Aorta (tissue), 5 donors: ENCODE results near the gene TGFB3. TPM values are rescaled to one million over a fixed set of nuclear protein-coding genes. Genes with fewer than 3 reads are reported as not detected.

ENCODE experiments used
- ATAC-seq: fragments of 200-7000 bp; cut with Tn5 transposase; one replicate; pipeline ENCODE4 v1.9.1; 2022; ENCODE audit warnings: moderate library complexity; ENCODE audit not compliant: low FRiP score
- DNase-seq, 2 donors: peaks; one replicate each; pipeline ENCODE4 v3.0.0-alpha.2; 2020
- H3K27ac ChIP-seq, 2 donors: one replicate each; pipeline ENCODE4 v1.5.1; 2013; ENCODE audit warnings: low read length in 2 of 2, mild to moderate bottlenecking in 2 of 2, moderate library complexity in 2 of 2, control low read depth in 1 of 2, inconsistent platforms in 1 of 2, low read depth in 1 of 2
- H3K27me3 ChIP-seq, 2 donors: one replicate each; pipeline ENCODE4 v1.6.1; 2013; ENCODE audit warnings: control low read depth in 1 of 2, low read length in 1 of 2, mild to moderate bottlenecking in 1 of 2, moderate library complexity in 1 of 2; ENCODE audit not compliant: insufficient read depth in 2 of 2, control insufficient read depth in 1 of 2
- H3K36me3 ChIP-seq, 2 donors: one replicate each; pipeline ENCODE4 v1.6.1; 2013; ENCODE audit warnings: control low read depth in 1 of 2, low read length in 1 of 2, mild to moderate bottlenecking in 1 of 2; ENCODE audit not compliant: insufficient read depth in 2 of 2, control insufficient read depth in 1 of 2
- H3K4me1 ChIP-seq, 2 donors: one replicate each; pipeline ENCODE4 v1.6.1; 2013; ENCODE audit warnings: low read length in 2 of 2, control low read depth in 1 of 2, mild to moderate bottlenecking in 1 of 2, moderate library complexity in 1 of 2; ENCODE audit not compliant: insufficient read depth in 2 of 2, control insufficient read depth in 1 of 2
- H3K4me3 ChIP-seq, 2 donors: one replicate each; pipeline ENCODE4 v1.5.1; 2013; ENCODE audit warnings: low read length in 2 of 2, control low read depth in 1 of 2, mild to moderate bottlenecking in 1 of 2
- H3K9me3 ChIP-seq: one replicate; pipeline ENCODE4 v1.6.1; 2013; ENCODE audit warnings: mild to moderate bottlenecking, low read length; ENCODE audit not compliant: control insufficient read depth
- WGBS, 2 donors: extraction: QIAGEN DNeasy Blood & Tissue Kit; methylation state at CpG; one replicate each; pipeline ENCODE4 v1.1.7; 2013; 5-methylcytosine and 5-hydroxymethylcytosine counted together
- intact Hi-C, 2 donors: fragments of 100-400 bp; cut with DNase I; formaldehyde crosslinking; loops; one replicate each; pipeline versions ENCODE4 v1.14.2 to v1.15.0; 2022
- polyA plus RNA-seq, 2 donors: library from polyadenylated mRNA; stranded (reverse); fragments of 200-250 nt; gene quantifications; one replicate each; pipeline ENCODE4 v1.2.3, GENCODE V29; 2013
- total RNA-seq, 2 donors: library from RNA; stranded (reverse); fragmentation: NEBNext Ultra II Directional; extraction: Animal tissue kit (Norgen Biotek cat#: 25700); gene quantifications; one replicate each; pipeline ENCODE4 v1.2.1, GENCODE V29; 2021
- donor health status: healthy with polysubstance abuse.
- donor health status: Bipolar disorder and iron deficiency.
- donor health status: DM: no; HTN: no; CAD: no.
- donor health status: DM: no; HTN: no; CAD: no.
- donor health status: DM: yes; HTN: yes; CAD: no.

TGFB3 gene
- total and polyA plus RNA-seq, 4 donors, result 30.2 to 405 (median 94.2) TPM

- H3K36me3 ChIP-seq, result no peaks in the 10 kb centered on the region
- no peaks in the 10 kb centered on the region for H3K27me3 ChIP-seq
- intact Hi-C loops, result no loop called here
- ATAC-seq (no peak), DNase-seq (no peak)
- no peak overlapping the region for H3K27ac ChIP-seq
- 95 to 99% methylated on average over 2 of the region's 2 CpGs for WGBS, 2 donors
- H3K9me3 ChIP-seq, result no peaks in the 10 kb centered on the region
- H3K4me1 ChIP-seq, result no peaks in the 10 kb centered on the region
- H3K4me3 ChIP-seq, result no peak overlapping the region
Observed at GRCh38 chr14:75915045-75915444, 66.8 kb downstream of the TGFB3 start.

DNA sequence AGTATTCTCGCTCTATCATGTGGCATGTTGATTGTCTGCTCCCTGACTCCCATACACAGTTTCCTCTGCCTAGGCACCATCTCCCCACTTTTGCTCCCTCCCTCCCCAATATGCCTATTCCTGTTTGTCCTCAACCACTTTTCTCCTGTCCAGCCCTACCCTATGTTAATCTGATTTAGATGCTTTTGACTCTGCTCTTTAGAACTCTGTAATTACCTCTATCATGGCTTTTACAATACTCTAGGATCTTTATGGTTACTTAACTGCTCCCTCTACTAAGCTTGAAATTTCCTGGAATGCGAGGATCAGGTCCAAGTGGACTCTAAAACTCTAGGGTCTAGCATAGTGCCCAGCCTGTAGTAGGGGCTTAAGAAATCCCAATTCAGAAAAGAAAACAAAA lies 68.6 kb downstream of the TGFB3 start:
- H3K4me3 ChIP-seq, result no peak overlapping the region

DNA sequence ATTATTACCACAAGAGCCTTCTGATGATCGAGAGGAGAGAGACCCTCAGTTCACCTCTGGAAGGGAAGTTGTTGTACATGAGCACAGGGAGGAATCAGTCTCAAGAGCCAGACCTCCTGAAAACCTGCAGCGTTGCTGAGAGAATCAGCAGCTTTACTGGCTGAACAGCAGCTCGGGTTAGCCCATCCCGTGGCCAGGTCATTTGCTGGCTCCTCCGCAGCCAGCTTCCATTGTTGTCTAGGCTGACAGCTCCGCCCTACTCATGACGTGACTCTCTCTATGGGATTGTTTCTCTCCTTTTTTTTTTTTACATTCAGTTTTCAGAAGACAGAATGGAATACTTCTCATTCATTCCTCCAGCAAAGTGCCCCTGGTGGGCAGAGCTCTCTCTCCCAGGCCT lies 69.9 kb downstream of the TGFB3 start:
- H3K4me1 ChIP-seq, result no peaks in the 10 kb centered on the region
- H3K27me3 ChIP-seq, result no peaks in the 10 kb centered on the region
- no peaks in the 10 kb centered on the region for H3K36me3 ChIP-seq
- ATAC-seq (no peak), DNase-seq (no peak)
- H3K4me3 ChIP-seq, result no peak overlapping the region
- intact Hi-C loops, result no loop called here
- no peak overlapping the region for H3K27ac ChIP-seq
- WGBS, 2 donors, result 80% methylated on average over 7 of the region's 7 CpGs
- no peaks in the 10 kb centered on the region for H3K9me3 ChIP-seq

More for the DNA sequence above, 68.6 kb downstream of the TGFB3 start:
- intact Hi-C loops, result no loop called here
- H3K27ac ChIP-seq, result no peak overlapping the region
- no peaks in the 10 kb centered on the region for H3K36me3 ChIP-seq
- H3K9me3 ChIP-seq, result no peaks in the 10 kb centered on the region
- DNase-seq, result no peak
- no peaks in the 10 kb centered on the region for H3K4me1 ChIP-seq
- no peak for ATAC-seq
- H3K27me3 ChIP-seq, result no peaks in the 10 kb centered on the region
- 97% methylated on average over 2 of the region's 2 CpGs for WGBS, 2 donors

DNA sequence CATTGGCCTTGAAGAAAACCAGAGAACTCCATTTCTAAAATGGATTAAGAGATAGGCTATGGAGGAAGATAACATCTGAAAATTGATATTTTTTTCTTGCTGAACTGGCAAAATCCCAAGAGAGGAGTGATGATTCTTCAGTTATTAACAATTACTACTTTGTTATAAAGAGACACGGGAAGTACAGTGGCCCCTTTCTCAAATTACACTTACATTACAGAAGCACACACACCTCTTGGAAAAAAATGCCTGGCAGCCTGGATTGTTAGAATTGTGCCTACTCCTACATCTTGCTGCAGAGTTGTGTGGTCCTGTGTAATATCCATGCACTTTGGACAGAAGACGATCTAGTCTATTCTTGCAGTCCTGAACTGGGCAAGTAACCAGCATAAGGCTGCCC lies 71.7 kb downstream of the TGFB3 start:
- Histone ChIP-seq H3K4me1 (peaks cover 0 to 2% of the 10 kb centered on the region in 2 donors), H3K27me3 (no peaks in the 10 kb centered on the region), H3K4me3 (no peak overlapping the region), H3K36me3 (no peaks in the 10 kb centered on the region), H3K9me3 (no peaks in the 10 kb centered on the region), H3K27ac (no peak overlapping the region)
- intact Hi-C loops, result no loop called here
- ATAC-seq (no peak), DNase-seq (no peak)
- 93 to 94% methylated on average over 2 of the region's 2 CpGs for WGBS, 2 donors

DNA sequence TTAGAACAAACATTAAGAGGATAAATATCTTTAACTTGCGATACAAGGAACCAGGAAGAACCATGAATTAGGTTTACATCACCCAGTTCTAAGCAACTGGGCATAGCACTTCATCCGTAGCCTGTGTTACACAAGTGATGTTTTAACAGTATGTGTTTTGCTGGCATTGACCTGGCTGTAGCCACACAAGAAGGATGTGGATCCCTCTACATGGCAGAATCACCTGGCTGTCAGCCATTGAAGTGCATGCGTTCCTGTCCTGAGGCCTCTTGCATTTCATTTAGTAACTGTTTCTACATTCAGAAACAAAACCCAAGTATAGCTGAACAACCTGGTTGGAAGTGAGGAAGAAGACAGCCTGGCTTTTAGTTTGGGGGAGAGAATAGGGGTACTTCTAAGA lies 72.2 kb downstream of the TGFB3 start:
- Histone ChIP-seq H3K4me1 (peaks cover 0 to 2% of the 10 kb centered on the region in 2 donors), H3K27ac (no peak overlapping the region), H3K36me3 (no peaks in the 10 kb centered on the region), H3K9me3 (no peaks in the 10 kb centered on the region), H3K27me3 (no peaks in the 10 kb centered on the region), H3K4me3 (no peak overlapping the region)
- DNase-seq (no peak), ATAC-seq (no peak)
- intact Hi-C loops, result loop anchor here (5.0 to 10.0 kb wide), 5 partner anchors 68 to 195 kb away; partner anchors contain the start of gene TGFB3 (in 1 of the 2)
- 88 to 93% methylated on average over 3 of the region's 3 CpGs for WGBS, 2 donors

Other genes starting within 250 kb of the TGFB3 start
- 10 to 100 TPM; 44.3 to 64.0 TPM for gene IFT43, start 3.8 kb upstream of the TGFB3 start, total RNA-seq
- 10 to 100 TPM; 42.1 to 62.5 TPM for gene IFT43, start 3.8 kb upstream of the TGFB3 start, polyA plus RNA-seq
- 10 to 100 TPM; 61.7 to 61.8 TPM for gene GPATCH2L, start 169.9 kb upstream of the TGFB3 start, total RNA-seq
- 10 to 100 TPM in 1 of 2 donors, 1 to 10 TPM in 1; 9.5 to 11.2 TPM for gene GPATCH2L, start 169.9 kb upstream of the TGFB3 start, polyA plus RNA-seq